Central memory CD8-positive, alpha-beta T cell (primary cell): ENCODE measurements around the gene SETD1A.
A peak's percentile ranks its signal among the peaks of the same experiment; 100 is the strongest.

Experiments used
- ATAC-seq: fragments of 150-1000 bp; cut with Tn5 transposase; replicated peaks from 2 replicates; pipeline ENCODE4 v1.10.0; 2022; ENCODE audit warnings: mild to moderate bottlenecking, moderate FRiP score, moderate number of reproducible peaks; ENCODE audit not compliant: poor library complexity, severe bottlenecking; ENCODE audit errors: extremely low read depth
- DNase-seq, 2 donors: peaks; one replicate each; pipeline ENCODE4 v3.0.0; 2021; ENCODE audit warnings: low spot score in 2 of 2
- H3K27ac Mint-ChIP-seq: one replicate; pipeline ENCODE4 v1.8.0; 2022; ENCODE audit warnings: low read depth, mild to moderate bottlenecking, moderate library complexity, mixed read lengths
- H3K27me3 Mint-ChIP-seq: one replicate; pipeline ENCODE4 v1.8.0; 2022; ENCODE audit warnings: mixed read lengths
- H3K36me3 Mint-ChIP-seq: one replicate; pipeline ENCODE4 v1.8.0; 2022; ENCODE audit warnings: mild to moderate bottlenecking, moderate library complexity, mixed read lengths; ENCODE audit not compliant: insufficient read depth
- H3K4me1 Mint-ChIP-seq: one replicate; pipeline ENCODE4 v1.8.0; 2022; ENCODE audit warnings: mixed read lengths
- H3K4me3 Mint-ChIP-seq: one replicate; pipeline ENCODE4 v1.8.0; 2022; ENCODE audit warnings: mild to moderate bottlenecking, moderate library complexity, mixed read lengths
- H3K9me3 Mint-ChIP-seq: one replicate; pipeline ENCODE4 v1.8.0; 2022; ENCODE audit warnings: mixed read lengths

The SETD1A gene

GRCh38 chr16:30982548-30983288, 25.2 kb downstream of the SETD1A start:
- DNase-seq (no peak), ATAC-seq (no peak)
- Mint-ChIP-seq H3K4me3 (no peak overlapping the region), H3K4me1 (peaks cover 5% of the 10 kb centered on the region), H3K9me3 (no peaks in the 10 kb centered on the region), H3K27me3 (no peaks in the 10 kb centered on the region), H3K27ac (peak overlapping the region; percentile 61), H3K36me3 (peaks cover 18% of the 10 kb centered on the region)

GRCh38 chr16:30983289-30983889, 25.8 kb downstream of the SETD1A start:
- Mint-ChIP-seq H3K9me3 (no peaks in the 10 kb centered on the region), H3K27me3 (no peaks in the 10 kb centered on the region), H3K4me3 (no peak overlapping the region), H3K27ac (peak overlapping the region; percentile 61), H3K4me1 (peaks cover 4% of the 10 kb centered on the region), H3K36me3 (peaks cover 16% of the 10 kb centered on the region)
- ATAC-seq (no peak), DNase-seq (no peak)

- Mint-ChIP-seq H3K4me1 (no peaks in the 10 kb centered on the region), H3K27me3 (no peaks in the 10 kb centered on the region), H3K9me3 (no peaks in the 10 kb centered on the region), H3K36me3 (peaks cover 12% of the 10 kb centered on the region), H3K27ac (peak overlapping the region; percentile 61), H3K4me3 (no peak overlapping the region)
- ATAC-seq (no peak), DNase-seq (no peak)
These were observed 26.5 kb downstream of the SETD1A start for GRCh38 chr16:30983898-30984610.

- peak; percentile 58 to 67 for DNase-seq
- Mint-ChIP-seq H3K4me1 (no peaks in the 10 kb centered on the region), H3K27ac (no peak within 1 kb of the TSS), H3K9me3 (no peaks in the 10 kb centered on the region), H3K27me3 (no peaks in the 10 kb centered on the region), H3K36me3 (peaks cover 11% of the 10 kb centered on the region), H3K4me3 (no peak within 1 kb of the TSS)
- ATAC-seq = peak; percentile 63
These were observed 27.3 kb downstream of the SETD1A start, which contains the start of gene HSD3B7 for GRCh38 chr16:30984669-30985400. TSS of gene HSD3B7 (plus strand) at chr16:30985207. CDS start at chr16:30985659, 452 bp downstream.

- Mint-ChIP-seq H3K27ac (no peak overlapping the region), H3K4me3 (no peak overlapping the region), H3K36me3 (peaks cover 6% of the 10 kb centered on the region), H3K9me3 (no peaks in the 10 kb centered on the region), H3K27me3 (no peaks in the 10 kb centered on the region), H3K4me1 (no peaks in the 10 kb centered on the region)
- DNase-seq (no peak), ATAC-seq (no peak)
These were observed 28.0 kb downstream of the SETD1A start for GRCh38 chr16:30985401-30986128.

- H3K36me3 Mint-ChIP-seq = peaks cover 3% of the 10 kb centered on the region
- H3K9me3 Mint-ChIP-seq = no peaks in the 10 kb centered on the region
- no peak overlapping the region for H3K27ac Mint-ChIP-seq
- ATAC-seq (no peak), DNase-seq (no peak)
- no peak overlapping the region for H3K4me3 Mint-ChIP-seq
- H3K27me3 Mint-ChIP-seq = no peaks in the 10 kb centered on the region
- H3K4me1 Mint-ChIP-seq = no peaks in the 10 kb centered on the region
These were observed 28.8 kb downstream of the SETD1A start for GRCh38 chr16:30986129-30986991.

GRCh38 chr16:30987581-30988190, 30.1 kb downstream of the SETD1A start:
- Mint-ChIP-seq H3K9me3 (no peaks in the 10 kb centered on the region), H3K4me1 (no peaks in the 10 kb centered on the region), H3K36me3 (no peaks in the 10 kb centered on the region), H3K27ac (no peak overlapping the region), H3K27me3 (no peaks in the 10 kb centered on the region), H3K4me3 (no peak overlapping the region)
- no peak for DNase-seq
- no peak for ATAC-seq

DNA sequence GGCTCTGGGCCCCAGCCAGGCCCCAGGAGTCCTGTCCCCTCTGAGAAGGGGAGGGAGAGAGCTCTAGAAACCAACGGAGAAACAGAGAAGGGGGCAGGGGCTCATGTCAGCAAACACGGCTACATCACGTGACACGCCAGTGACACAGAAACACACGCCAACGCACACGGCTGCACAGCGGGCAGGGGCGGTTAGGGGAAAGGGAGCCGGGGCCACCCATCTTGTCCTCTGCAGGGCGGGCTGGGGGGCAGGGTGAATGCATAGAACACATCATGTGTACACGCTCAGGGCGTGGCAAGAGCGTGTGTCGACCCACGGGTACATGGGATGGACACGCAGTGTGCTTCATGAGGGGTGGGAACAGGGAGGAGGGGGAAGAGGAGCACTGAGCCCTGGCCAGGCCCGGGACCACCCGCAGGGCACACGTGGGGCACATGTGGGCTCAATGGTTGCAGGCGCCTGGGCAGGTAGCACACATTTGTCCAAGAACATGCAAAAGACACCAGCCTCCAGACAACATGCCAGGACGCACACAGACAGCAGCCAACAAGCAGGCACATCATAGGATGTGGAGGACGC, 32.0 kb downstream of the SETD1A start:
- no peak overlapping the region for H3K27ac Mint-ChIP-seq
- no peaks in the 10 kb centered on the region for H3K4me1 Mint-ChIP-seq
- H3K9me3 Mint-ChIP-seq = no peaks in the 10 kb centered on the region
- peaks cover 3% of the 10 kb centered on the region for H3K36me3 Mint-ChIP-seq
- no peak overlapping the region for H3K4me3 Mint-ChIP-seq
- DNase-seq (no peak), ATAC-seq (no peak)
- no peaks in the 10 kb centered on the region for H3K27me3 Mint-ChIP-seq

- no peaks in the 10 kb centered on the region for H3K4me1 Mint-ChIP-seq
These were observed 32.6 kb downstream of the SETD1A start for GRCh38 chr16:30990105-30990504.

GRCh38 chr16:30991052-30991451, 33.5 kb downstream of the SETD1A start:
- no peaks in the 10 kb centered on the region for H3K4me1 Mint-ChIP-seq
- peaks cover 3% of the 10 kb centered on the region for H3K36me3 Mint-ChIP-seq
- DNase-seq = no peak
- no peak overlapping the region for H3K27ac Mint-ChIP-seq
- H3K9me3 Mint-ChIP-seq = no peaks in the 10 kb centered on the region
- H3K27me3 Mint-ChIP-seq = no peaks in the 10 kb centered on the region
- H3K4me3 Mint-ChIP-seq = no peak overlapping the region
- ATAC-seq = no peak

More at GRCh38 chr16:30990105-30990504, 32.6 kb downstream of the SETD1A start:
- H3K27ac Mint-ChIP-seq = no peak overlapping the region
- DNase-seq (no peak), ATAC-seq (no peak)
- H3K36me3 Mint-ChIP-seq = peaks cover 3% of the 10 kb centered on the region
- H3K9me3 Mint-ChIP-seq = no peaks in the 10 kb centered on the region
- H3K27me3 Mint-ChIP-seq = no peaks in the 10 kb centered on the region
- no peak overlapping the region for H3K4me3 Mint-ChIP-seq
